ENCODE measurements around the gene SEMA3G. TPM values are rescaled to one million over a fixed set of nuclear protein-coding genes. Genes with fewer than 3 reads are reported as not detected.

SEMA3G gene
- polyA plus RNA-seq, 1 donor (not counting 4 experiments of a cell fraction or from before 2014, with no cell fraction given) = 0.07 TPM

DNA sequence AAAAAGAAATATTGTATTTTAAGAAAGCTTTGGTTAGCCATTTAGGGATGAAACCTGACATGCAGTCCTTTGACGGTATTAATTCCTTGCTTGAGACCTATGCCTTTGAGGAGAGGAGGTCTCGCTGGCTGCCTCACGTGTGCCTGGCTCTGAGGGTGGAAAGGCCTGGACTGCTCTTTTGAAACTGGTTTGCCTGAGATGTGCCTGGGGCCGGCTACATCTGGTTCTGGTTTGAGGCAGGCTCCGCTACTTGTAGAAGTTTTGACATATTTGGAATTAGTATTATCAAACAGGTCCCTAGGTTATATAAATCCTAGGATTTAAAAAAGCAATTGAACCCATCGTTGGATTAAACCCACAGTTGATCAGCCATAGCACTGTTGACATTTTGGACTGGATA is 17.0 kb upstream of the SEMA3G start:
- Histone ChIP-seq H3K9me3 (ENCODE audit: control insufficient read depth, low read depth, low read length) (no peaks in the 10 kb centered on the region), H3K36me3 (ENCODE audit: control insufficient read depth in 2 of 2, extremely low read depth in 1 of 2, insufficient read depth in 2 of 2, low read length in 2 of 2) (peaks cover 14 to 40% of the 10 kb centered on the region in 2 experiments), H3K4me1 (ENCODE audit: control insufficient read depth, extremely low read depth, insufficient read depth, low read length) (peaks cover 21% of the 10 kb centered on the region), H3K27me3 (ENCODE audit: control insufficient read depth, extremely low read depth, insufficient read depth, low read length) (no peaks in the 10 kb centered on the region), H3K4me2 (ENCODE audit: control insufficient read depth, extremely low read depth, insufficient read depth, low read depth, low read length) (no peak overlapping the region), H3K9me1 (ENCODE audit: control insufficient read depth, extremely low read depth, insufficient read depth, low read length) (no peaks in the 10 kb centered on the region), H4K20me1 (ENCODE audit: control insufficient read depth, extremely low read depth, insufficient read depth, low read length) (peaks cover 14% of the 10 kb centered on the region), H2AFZ (ENCODE audit: control insufficient read depth, low read length) (no peak overlapping the region), H3K79me2 (ENCODE audit: control insufficient read depth, insufficient read depth, low read length) (peaks cover 59% of the 10 kb centered on the region), H3K27ac (ENCODE audit: control insufficient read depth, insufficient read depth, low read length) (no peak overlapping the region), H3K9ac (ENCODE audit: control insufficient read depth, extremely low read depth, insufficient read depth, low read length) (no peak overlapping the region), H3K4me3 (ENCODE audit: control insufficient read depth in 2 of 3, extremely low read depth in 1 of 3, insufficient read depth in 2 of 3, low read depth in 1 of 3, low read length in 3 of 3) (no peak overlapping the region)
- dilution Hi-C loops (cut with MboI; ENCODE audit: extremely low pct_ligation_motif_present, low sequenced_read_pairs) = no loop called here
- no peak for DNase-seq (ENCODE audit: low read depth, low spot score)
- no peak for TF ChIP-seq EZH2 (IDR thresholded peaks at IDR 0.05; ENCODE audit: low read length)
- TF ChIP-seq, protein P1, sequence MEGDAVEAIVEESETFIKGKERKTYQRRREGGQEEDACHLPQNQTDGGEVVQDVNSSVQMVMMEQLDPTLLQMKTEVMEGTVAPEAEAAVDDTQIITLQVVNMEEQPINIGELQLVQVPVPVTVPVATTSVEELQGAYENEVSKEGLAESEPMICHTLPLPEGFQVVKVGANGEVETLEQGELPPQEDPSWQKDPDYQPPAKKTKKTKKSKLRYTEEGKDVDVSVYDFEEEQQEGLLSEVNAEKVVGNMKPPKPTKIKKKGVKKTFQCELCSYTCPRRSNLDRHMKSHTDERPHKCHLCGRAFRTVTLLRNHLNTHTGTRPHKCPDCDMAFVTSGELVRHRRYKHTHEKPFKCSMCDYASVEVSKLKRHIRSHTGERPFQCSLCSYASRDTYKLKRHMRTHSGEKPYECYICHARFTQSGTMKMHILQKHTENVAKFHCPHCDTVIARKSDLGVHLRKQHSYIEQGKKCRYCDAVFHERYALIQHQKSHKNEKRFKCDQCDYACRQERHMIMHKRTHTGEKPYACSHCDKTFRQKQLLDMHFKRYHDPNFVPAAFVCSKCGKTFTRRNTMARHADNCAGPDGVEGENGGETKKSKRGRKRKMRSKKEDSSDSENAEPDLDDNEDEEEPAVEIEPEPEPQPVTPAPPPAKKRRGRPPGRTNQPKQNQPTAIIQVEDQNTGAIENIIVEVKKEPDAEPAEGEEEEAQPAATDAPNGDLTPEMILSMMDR (optimal IDR thresholded peaks at IDR 0.05 in 1 of 3, IDR thresholded peaks at IDR 0.05 in 1 of 3, conservative IDR thresholded peaks at IDR 0.05 in 1 of 3; ENCODE audit: extremely low read depth in 1 of 3, insufficient read depth in 2 of 3, low read length in 3 of 3) = no peak
- FAIRE-seq = no peak

DNA sequence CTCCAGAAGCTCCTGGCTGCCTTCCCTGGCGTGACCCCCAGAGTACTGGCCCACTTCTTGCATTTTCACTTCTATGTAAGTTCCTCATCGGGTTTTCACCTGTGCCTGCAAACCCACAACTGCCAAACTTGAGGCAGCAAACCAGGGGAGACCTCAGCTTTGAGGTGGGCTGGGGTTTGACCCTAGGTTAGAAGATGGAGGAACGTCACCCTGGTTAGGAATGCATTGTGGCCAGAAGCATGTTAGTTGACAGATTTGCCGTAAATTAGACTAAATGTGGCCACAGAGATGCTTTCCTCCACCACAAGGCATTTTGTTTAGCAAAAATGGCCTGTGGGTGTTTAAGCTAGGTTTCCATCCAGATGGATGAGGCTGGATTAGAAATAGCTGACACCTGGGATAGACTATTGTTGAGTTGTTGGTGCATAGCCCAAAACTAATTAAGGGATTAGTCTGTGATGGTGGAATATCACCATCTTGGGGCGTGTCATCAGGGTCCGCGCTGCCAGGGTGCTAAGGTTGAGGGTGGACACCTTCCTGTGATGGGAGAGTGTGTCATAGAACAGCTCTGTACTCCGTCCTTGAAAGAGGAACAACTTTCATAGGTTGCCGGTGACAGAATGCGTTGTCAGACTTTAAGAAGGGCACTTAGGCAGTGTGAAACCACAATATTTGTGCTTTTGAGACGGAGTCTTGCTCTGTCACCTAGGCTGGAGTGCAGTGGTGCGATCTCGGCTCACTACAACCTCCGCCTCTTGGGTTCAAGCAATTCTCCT is 14.1 kb upstream of the SEMA3G start:
- Histone ChIP-seq H3K9ac (ENCODE audit: control insufficient read depth, extremely low read depth, insufficient read depth, low read length) (no peak overlapping the region), H3K4me2 (ENCODE audit: control insufficient read depth, extremely low read depth, insufficient read depth, low read depth, low read length) (peak overlapping the region; percentile 86), H3K9me3 (ENCODE audit: control insufficient read depth, low read depth, low read length) (no peaks in the 10 kb centered on the region), H4K20me1 (ENCODE audit: control insufficient read depth, extremely low read depth, insufficient read depth, low read length) (peaks cover 15% of the 10 kb centered on the region), H3K27ac (ENCODE audit: control insufficient read depth, insufficient read depth, low read length) (peak overlapping the region; percentile 18), H3K4me1 (ENCODE audit: control insufficient read depth, extremely low read depth, insufficient read depth, low read length) (peaks cover 36% of the 10 kb centered on the region), H3K27me3 (ENCODE audit: control insufficient read depth, extremely low read depth, insufficient read depth, low read length) (no peaks in the 10 kb centered on the region), H3K4me3 (ENCODE audit: control insufficient read depth in 2 of 3, extremely low read depth in 1 of 3, insufficient read depth in 2 of 3, low read depth in 1 of 3, low read length in 3 of 3) (no peak overlapping the region), H3K9me1 (ENCODE audit: control insufficient read depth, extremely low read depth, insufficient read depth, low read length) (no peaks in the 10 kb centered on the region), H3K79me2 (ENCODE audit: control insufficient read depth, insufficient read depth, low read length) (peaks cover 58% of the 10 kb centered on the region), H3K36me3 (ENCODE audit: control insufficient read depth in 2 of 2, extremely low read depth in 1 of 2, insufficient read depth in 2 of 2, low read length in 2 of 2) (peaks cover 12 to 35% of the 10 kb centered on the region in 2 experiments), H2AFZ (ENCODE audit: control insufficient read depth, low read length) (no peak overlapping the region)
- no peak for FAIRE-seq
- no peak for DNase-seq (ENCODE audit: low read depth, low spot score)
- dilution Hi-C loops (cut with MboI; ENCODE audit: extremely low pct_ligation_motif_present, low sequenced_read_pairs) = no loop called here
- TF ChIP-seq, protein P1 (optimal IDR thresholded peaks at IDR 0.05 in 1 of 3, IDR thresholded peaks at IDR 0.05 in 1 of 3, conservative IDR thresholded peaks at IDR 0.05 in 1 of 3; ENCODE audit: extremely low read depth in 1 of 3, insufficient read depth in 2 of 3, low read length in 3 of 3) = no peak
- TF ChIP-seq EZH2 (IDR thresholded peaks at IDR 0.05; ENCODE audit: low read length) = no peak
